HS-5 (cell line): ENCODE results near the gene GCNT1.
"Not testable (repeated sequence)": the region's sequence is repeated elsewhere in the genome, so short reads cannot be mapped to it uniquely, and the experiment has no call there.

Experiments used
- DNase-seq: peaks from one replicate; pipeline ENCODE4 v3.0.0-alpha.2; 2012; ENCODE audit warnings: low read depth

GCNT1 gene

DNA sequence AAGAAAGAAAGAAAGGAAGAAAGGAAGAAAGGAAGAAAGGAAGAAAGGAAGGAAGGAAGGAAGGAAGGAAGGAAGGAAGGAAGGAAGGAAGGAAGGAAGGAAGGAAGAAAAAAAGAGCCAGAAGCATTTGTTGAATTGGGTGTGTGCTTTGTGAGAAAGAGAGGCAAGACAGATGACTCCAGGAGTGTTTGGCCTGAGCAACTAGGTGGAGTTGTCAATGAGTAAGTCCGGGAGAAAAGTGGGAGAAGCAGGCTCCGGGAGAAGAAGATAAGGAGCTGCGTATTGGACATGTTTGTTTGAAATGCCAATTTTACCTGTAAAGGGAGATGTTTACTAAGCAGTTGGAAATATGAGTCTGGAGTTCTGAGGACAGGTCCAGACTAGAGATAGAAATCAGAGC is 15.1 kb upstream of the GCNT1 start:
- DNase-seq = no peak

DNA sequence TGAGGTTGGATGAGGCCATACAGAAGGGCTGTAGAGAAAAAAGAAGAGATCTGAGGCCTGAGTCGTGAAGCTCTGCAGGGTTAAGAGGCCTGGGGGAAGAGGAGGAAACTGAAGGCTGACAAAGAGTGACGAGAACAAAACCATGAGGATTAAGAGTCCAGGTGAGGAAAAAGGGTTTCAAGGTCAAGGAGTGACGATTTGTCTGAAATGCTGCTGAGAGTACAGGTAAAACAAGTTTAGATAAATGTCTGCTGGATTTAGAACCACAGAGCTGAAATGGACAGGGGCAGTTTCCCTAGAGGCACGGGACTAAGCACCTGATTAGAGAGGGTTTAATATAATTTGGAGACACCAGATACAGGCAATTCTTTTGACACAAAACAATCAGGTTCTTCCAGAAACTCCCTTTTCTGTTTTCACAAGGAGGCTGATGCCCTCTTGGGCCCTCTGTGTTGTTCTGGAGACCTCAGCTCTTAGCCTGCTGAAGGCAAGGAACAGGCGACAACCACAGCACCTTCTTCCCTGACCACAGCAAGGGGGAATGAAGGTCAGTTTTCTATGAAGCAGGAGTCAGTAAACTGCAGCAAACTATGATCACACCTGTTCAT is 14.6 kb upstream of the GCNT1 start:
- no peak for DNase-seq

DNA sequence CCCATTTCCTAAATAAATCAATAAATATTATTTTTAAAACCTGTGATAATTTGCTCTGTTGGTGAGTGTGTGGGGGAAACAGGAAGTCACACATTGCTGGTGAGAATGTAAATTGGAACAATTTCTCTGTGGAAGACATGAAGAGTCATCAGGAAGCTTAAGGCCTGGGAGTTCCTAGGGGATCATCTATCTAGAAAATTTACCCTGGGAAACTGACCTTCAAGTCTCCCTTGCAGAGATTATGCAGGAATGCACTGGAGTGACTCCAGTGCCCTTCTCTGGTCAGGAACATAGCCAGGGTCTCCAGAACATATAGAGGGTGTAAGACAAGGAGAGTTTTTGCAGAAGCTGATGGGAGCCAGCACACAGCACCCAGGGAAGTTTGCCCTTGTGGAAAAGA is 13.0 kb upstream of the GCNT1 start:
- no peak for DNase-seq

DNA sequence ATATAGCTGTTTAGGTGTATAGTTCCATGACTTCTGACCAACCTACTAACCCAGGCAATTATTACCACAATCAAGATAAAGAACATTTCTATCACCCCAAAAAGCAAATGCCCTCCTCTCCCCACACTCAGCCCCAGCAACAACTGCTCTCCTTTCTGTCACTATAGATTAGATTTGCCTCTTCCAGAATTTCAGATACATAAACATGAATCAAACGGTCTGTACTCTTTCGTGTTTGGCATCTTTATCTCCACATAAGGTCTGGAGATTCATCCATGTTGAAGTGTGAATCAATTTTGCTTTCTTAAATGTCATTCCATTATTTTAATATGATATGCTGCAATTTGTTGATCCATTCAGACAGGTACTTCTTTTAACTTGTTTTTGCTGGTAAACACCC is 10.5 kb upstream of the GCNT1 start:
- DNase-seq = no peak

DNA sequence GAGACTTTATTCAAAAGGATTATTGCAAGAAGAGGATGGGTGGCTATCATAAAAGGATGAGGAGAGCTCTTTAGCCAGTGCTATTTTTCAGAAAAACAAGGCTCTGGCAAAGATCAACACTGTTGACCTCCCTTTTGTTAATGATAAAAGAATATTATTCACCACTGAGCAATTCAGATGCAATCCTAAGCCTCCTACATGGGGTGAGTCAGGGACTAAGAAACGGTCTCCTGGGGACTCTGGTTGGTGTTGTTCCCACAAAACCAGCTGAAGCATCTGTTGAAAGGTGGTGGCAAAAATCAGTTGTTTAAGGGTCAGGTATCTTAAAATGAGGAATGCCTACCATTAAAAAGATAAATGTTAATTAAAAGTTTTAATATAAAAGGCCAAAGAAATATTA is 7.7 kb upstream of the GCNT1 start:
- DNase-seq = no peak

DNA sequence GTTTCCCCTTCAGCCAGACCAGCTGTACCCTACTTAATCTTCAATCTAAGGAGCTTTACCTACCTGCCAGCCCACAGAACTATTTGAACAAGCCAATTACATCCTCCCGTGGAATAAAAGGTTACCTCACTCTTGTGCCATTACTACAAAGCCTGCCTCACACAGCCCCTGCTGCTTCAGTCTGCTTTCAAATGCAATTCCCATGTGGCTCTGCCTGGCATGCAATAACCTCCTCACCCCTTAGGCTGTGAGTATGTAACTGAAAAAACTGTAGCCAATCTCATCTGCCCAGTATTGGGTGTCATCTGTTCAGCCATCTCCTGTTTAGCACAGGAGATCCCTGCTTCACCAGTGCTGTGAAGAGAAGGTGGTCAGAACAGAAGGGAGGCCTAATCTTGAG is 6.1 kb upstream of the GCNT1 start:
- DNase-seq = no peak

DNA sequence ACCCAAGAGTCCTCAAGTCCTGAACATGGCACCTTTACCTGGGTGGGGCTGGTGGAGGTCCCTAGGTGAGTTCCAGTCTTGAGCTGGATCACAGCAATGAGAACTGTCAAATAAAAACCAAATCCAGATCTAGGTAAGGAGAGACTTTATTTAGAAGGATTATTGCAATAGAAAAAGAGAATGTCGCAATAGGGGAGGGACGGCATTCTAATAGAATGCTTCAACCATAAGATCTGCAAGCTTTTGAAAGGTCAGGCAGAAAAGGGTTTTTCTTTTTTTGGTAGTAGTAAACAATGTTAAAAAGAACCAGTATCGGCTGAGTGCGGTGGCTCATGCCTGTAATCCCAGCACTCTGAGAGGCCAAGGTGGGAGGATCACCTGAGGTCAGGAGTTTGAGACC is 5.2 kb upstream of the GCNT1 start:
- DNase-seq = no peak

DNA sequence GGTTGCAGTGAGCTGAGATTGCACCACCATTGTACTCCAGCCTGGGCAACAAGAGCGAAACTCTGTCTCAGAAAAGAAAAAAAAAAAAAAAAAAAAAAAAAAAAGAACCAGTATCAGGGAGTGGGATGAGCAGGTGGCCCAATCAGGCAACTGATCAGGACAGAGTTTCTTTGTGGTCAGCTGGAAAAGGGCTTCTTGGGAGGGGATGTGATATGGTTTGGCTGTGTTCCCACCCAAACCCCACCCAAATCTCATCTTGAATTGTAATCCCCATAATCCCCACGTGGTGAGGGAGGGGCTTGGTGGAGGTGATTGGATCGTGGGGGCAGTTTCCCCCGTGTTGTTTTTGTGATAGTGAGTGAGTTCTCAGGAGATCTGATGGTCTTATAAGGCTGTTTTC is 4.7 kb upstream of the GCNT1 start:
- no peak for DNase-seq

DNA sequence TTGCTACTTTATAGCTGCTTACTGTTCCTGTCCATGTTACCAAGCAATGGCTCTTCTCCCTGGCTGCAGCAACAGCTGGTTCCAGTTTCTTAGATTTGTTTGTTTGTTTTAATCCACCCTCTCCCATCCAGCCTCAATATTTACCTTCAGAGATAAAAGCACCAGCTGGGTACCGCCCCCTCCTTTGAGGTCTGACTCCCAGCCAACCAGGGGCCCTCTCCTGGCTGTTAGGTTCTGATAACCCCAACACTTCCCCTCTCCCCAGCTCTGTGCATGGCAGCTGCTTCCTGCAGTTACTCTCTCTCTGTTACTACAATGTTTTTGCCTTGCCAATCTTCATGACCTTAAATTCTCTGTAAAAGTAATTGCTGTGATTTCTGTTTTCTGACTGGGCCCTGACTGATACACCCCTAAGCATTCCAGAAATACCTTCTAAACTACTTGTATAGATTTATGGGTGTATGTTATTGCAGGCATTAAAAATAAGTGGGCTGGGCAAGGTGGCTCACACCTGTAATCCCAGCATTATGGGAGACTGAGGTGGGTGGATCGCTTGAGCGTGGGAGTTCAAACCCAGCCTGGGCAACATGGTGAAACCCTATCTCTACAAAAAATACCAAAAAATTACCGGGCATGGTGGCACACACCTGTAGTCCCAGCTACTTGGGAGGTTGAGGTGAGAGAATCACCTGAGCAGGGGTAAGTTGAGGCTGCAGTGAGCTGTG is 2.6 kb upstream of the GCNT1 start:
- no peak for DNase-seq

DNA sequence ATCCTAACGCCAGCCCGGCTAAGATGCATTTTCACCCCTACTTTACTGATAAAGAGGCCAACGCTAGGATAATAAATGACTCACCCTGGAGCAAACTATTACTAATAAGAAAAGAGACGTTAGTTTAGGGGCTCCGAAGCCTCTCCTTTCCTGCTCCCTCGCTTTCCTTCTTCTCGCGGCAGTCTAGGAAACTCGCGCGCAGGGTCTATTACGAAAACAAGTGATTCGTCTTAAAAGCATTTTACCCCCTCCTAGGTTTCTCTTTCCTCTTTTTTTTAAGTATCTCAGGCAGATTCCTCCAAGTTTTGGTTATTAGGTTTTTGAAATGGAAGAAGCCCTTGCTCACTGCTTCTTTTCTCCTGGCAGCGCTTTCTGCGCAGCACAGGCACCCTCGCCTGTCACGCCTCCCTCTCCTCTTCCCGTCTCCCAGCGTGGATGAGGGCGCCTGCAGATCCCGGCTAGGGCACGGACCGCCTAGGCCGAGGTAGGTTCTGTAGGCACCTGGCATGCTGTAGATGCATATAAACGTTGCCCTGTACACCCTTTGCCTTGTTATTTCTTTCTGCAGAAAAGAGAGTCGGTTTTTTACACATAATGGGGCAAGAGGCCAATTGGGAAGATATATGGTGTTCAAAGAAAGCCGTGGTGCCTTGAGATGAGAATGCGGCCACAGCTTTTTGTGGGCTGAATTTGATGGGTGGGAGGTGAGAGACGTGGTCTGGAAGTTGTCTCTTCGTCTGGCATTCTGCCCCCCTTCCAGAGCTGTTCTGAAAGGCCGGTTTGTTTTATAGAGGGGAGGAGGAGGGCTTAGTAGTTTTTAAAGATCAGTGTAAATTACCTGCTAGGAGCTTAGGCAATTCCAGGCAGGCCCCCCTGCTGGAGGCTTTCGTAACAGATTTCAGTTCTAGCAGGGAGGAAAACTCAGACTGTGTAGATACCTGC is 983 bp downstream of the GCNT1 start:
- DNase-seq = no peak

DNA sequence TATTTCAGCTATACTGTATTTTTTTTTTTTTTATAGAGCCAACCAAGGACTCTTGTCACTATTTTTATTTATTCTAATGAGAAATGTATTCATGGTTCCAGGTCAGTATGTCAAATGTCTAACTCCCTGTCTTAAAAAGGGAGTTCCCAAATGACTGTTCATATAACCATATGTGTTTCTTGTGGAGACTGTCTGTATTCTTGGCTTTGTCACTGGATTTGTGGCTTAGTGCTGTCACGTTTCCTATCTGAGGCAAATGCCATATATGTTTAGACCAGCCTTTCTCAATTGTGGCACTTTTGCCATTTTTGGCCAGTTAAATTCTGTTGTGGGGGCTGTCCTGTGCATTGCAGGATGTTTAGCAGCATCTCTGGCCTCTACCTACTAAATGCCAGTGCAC is 3.1 kb downstream of the GCNT1 start:
- no peak for DNase-seq

DNA sequence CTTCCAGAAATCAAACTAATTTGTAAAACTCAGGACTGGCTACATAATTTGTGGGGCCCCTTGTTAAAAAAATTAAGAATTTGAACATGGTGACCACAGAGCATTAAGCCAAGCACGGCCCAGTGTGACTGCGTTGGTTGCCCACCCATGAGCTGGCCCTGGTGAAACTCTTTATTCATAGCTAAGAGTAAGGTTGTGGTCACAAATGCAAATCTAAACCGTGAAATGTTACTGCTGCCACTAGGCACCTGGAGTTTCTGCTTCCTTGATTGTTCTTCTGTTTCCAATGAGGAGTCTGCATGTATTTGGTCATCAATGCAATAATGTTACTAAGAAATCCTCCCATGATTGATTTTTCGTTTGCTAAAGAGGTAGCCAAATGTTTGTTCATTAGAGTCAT is 4.2 kb downstream of the GCNT1 start:
- no peak for DNase-seq

DNA sequence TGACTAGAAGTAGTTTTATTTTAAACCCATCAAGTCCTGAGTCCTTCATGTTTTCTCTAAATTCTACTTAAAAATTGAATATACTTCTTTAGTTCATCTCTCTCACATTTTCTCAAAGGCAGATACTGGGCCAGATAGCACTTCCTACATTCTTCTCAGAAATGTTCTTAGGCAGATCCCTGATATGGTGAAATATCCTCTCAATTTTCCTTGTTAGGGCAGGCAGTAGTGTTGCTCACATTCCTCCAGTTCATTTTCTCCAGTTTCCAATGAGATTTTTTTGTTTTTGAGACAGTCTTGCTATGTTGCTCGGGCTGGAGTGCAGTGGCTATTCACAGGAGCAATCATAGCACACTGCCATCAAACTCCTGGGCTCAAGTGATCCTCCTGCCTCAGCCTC is 5.7 kb downstream of the GCNT1 start:
- DNase-seq = no peak

DNA sequence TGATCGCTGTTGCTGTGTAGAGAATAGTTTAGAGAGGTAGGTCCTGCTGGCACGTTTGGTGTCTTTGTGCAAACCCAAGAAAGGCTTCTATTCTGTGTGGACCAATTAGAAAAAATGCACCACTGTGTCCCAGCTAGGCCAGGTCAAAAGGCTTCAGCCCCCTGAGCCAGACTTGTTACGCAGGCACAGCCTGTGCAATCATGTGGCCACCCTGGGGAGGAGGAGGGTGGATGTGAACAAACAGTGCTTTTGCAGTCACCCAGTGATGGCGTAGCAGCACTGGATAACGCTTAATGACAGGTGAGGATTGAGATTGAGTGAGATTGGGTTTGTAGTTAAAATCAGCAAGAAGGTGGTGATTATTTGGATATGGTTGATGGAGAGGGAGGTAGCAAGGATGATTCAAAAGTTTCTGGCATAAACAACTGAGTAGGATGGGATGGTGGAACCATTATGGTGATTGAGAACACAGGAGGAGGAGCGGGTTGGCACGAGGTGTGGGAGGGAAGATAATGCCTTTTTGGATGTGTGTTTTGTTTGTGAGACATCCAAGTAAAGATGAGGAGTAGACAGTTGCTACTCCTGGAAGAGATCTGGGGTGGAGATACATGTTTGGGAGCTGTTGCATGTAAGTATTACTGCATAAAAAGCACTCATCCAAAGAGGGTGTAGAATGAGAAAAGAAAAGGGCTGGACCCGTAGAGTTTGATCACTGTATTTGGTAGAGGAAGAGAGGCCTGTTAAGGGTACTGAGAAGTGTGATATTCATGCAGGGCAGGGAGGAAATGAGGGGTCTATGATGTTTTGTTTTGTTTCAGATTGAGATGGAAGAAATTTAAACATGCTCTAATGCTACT is 6.7 kb downstream of the GCNT1 start:
- DNase-seq = no peak

DNA sequence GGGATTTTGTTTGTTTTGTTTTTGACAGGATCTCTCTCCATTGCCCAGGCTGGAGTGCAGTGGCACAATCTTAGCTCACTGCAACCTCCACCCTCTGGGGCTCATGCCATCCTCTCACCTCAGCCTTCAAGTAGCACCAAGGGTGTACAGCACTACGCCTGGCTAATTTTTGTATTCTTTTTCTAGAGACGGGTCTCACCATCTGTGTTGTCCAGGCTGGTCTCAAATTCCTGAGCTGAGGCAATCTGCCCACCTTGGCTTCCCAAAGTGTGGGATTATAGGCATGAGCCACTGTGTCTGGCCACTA is 7.3 kb downstream of the GCNT1 start:
- DNase-seq = no peak

DNA sequence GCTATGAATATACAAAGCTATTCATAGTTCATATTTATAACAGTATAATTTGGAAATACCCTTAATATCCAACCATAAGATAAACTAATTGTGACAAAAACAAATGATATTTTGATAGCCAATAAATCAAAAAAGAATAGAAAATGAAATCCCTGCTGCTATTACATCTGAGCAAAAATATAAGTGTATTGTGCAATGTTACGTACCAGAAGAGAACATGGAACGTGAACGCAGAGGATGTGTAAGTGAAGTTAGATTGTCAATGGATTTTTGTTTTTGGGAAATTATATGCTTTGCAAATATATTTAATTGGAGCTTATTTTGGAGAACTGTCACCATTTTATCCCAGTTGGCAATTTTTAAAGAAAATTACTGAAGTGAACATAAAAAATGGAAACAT is 15.4 kb downstream of the GCNT1 start:
- no peak for DNase-seq

DNA sequence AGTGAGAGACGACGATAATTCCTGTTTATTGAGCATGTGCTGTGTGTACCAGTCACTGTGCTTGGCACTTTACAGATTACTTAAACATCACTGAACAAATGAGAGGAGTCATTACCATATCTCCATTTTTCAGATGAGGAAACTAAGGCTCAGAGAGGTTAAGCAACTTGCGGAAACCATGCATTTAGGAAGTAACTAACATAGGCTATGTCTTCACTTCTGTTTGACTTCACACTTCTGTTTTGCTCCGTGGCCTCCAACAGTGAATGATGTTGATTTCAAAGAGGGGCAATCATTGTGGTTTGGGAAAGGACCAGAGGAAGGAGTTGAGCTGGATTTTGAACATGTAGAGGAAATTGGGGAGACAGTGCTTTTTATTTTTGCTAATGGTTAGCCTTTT is 16.7 kb downstream of the GCNT1 start:
- DNase-seq = no peak

DNA sequence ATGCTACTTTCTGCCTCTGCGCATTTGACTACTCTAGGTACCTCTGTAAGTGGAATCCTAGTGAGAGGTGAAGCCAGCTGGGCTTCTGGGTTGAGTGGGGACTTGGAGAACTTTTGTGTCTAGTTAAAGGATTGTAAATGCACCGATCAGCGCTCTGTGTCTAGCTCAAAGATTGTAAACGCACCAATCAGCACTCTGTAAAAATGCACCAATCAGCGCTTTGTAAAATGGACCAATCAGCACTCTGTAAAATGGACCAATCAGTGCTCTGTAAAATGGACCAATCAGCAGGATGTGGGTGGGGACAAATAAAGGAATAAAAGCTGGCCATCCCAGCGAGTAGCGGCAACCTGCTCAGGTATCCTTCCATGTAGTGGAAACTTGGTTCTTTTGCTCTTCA is 18.8 kb downstream of the GCNT1 start:
- not testable (repeated sequence) for DNase-seq

DNA sequence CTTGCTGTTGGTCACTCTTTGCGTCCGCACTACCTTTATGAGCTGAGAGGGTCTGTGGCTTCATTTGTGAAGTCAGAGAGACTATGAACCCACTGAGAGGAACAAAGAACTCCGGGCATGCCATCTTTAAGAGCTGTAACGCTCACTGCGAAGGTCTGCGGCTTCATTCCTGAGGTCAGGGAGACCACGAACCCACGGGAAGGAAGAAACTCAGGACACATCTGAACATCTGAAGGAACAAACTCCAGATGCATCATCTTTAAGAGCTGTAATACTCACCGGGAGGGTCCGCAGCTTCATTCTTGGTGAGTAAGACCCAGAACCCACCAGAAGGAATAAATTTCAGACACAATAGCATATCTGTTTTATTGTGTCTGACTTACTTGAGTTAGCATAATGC is 19.2 kb downstream of the GCNT1 start:
- DNase-seq = no peak

DNA sequence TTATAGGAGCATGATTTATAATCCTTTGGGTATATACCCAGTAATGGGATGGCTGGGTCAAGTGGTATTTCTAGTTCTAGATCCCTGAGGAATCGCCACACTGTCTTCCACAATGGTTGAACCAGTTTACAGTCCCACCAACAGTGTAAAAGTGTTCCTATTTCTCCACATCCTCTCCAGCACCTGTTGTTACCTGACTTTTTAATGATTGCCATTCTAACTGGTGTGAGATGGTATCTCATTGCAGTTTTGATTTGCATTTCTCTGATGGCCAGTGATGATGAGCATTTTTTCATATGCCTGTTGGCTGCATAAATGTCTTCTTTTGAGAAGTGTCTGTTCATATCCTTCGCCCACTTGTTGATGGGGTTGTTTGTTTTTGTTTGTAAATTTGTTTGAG is 20.4 kb downstream of the GCNT1 start:
- DNase-seq = not testable (repeated sequence)

DNA sequence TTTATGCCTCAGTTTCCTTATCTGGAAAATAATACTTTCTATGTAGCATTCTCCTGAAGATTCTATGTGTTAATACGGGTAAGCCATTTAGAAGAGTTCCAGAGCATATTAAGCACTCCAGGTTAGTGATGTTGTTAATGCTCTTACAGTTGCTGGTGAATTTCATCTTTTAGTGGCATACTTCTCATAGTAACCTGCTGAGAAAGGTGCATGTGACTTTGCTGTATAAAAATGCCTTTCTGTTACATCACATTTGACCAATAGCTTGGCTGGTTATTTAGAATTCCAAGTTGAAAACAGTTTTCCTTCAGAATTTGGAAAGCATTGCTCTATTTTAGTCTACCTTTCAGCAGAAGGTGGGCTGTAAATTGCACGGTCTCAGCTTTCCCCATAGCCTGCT is 27.2 kb downstream of the GCNT1 start:
- DNase-seq = no peak

DNA sequence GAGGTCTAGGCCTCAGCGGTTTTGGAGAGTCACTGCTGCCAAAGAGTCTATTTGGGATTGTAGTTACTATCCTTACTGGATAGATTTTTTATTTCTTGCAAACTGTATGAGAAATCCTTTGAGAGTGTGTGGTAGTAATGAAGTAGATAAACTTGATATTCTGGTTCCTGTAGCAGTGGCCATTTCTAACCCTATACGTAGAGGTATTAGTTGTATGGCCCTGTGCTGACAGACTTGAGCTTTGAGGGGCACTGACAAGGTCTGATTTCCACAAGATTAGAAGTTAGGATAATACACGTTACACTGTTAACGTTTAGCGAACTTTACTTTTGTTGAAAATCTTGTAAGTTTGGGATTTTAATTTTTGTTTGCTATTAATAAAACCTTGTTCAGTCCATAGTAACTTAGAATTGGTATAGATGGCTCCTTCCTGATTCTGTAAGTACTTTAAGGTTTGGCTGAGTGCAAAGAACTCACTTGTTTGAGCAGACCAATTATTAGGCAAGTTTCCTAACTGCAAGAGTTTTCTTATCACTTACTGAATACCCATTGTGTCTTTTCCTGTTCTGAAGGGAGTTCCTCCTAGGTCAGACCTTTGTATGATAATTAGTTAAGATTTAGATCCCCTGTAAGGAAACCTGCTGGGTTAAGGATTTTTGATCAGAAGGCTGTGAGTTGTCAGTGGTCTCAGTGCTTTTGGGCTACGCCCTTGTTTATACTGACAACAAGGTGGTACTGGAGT is 31.4 kb downstream of the GCNT1 start:
- DNase-seq = no peak
